Heart left ventricle (tissue), 13 donors: Measurements from ENCODE around the gene KATNB1.

Source experiments
- CTCF ChIP-seq, 12 donors: fragments of 200-600 bp; sonication (generic) in 4 of 12; IDR thresholded peaks; one replicate each; pipeline versions ENCODE4 v1.5.0 to v1.8.0; 2018 to 2022; ENCODE audit warnings: antibody characterized with exemption in 12 of 12, mild to moderate bottlenecking in 5 of 12
- POLR2A ChIP-seq, 2 donors: fragments of 450-650 bp; IDR thresholded peaks; one replicate each; pipeline ENCODE4 v1.6.1; 2017; ENCODE audit warnings: antibody characterized with exemption in 2 of 2, mild to moderate bottlenecking in 2 of 2, moderate library complexity in 2 of 2
- donor health status: ischemic (EF 13 %, LVEDD 7.1; RV severe dilation, severe dysfunction).
- donor health status: DM: no; HTN: yes; CAD: no.
- donor health status: DM: no; HTN: no; CAD: no.
- donor health status: ischemic (EF 25% LVEDD 6.9; RV normal size, moderate dysfunction).
- donor health status: ischemic (EF 25% LVEDD 5.7; RV mildly dilated, moderate dysfunction).
- donor health status: ischemic (EF 35%, LVEDD 5.7; RV mildly dilated, moderate dysfunction).
- donor health status: nonischemic (EF 11% LVEDD 7.7; RV severe dilation, severe dysfunction).
- donor health status: DM: yes; HTN: yes; CAD: no.
- donor health status: PGD.
- donor health status: ischemic (EF 29% LVEDD 5.4; RV normal size, mild dysfunction).
- donor health status: nonischemic (EF 23%, LVEDD 6.1; RV moderate dilation, normal function).

- TF ChIP-seq CTCF (IDR thresholded peaks at IDR 0.05), result no peak
- no peak for TF ChIP-seq POLR2A (IDR thresholded peaks at IDR 0.05)
These were observed 21.5 kb upstream of the KATNB1 start for GRCh38 chr16:57714047-57714446.
